ENCODE measurements around the gene NR0B2. TPM values are rescaled to one million over a fixed set of nuclear protein-coding genes. Genes with fewer than 3 reads are reported as not detected.

The NR0B2 gene
- not detected in 2 replicates for total RNA-seq

GRCh38 chr1:26913754-26914619, at the start of gene NR0B2:
TSS of gene NR0B2 (minus strand) at chr1:26913975. CDS start at chr1:26913940, 35 bp downstream.
- Mint-ChIP-seq H3K27me3 (no peaks in the 10 kb centered on the region), H3K4me3 (no peak within 1 kb of the TSS), H3K4me1 (no peaks in the 10 kb centered on the region), H3K9me3 (no peaks in the 10 kb centered on the region), H3K36me3 (ENCODE audit: low read depth) (no peaks in the 10 kb centered on the region), H3K27ac (no peak within 1 kb of the TSS)
- TF ChIP-seq CTCF (IDR thresholded peaks at IDR 0.05): no peak
- CTCF ChIA-PET: no interaction called here
- POLR2A ChIA-PET: no interaction called here
- intact Hi-C loops (cut with micrococcal nuclease): no loop called here
- DNase-seq (no peak), ATAC-seq (ENCODE audit: low read depth) (no peak)

GRCh38 chr1:26961826-26962225, 48.1 kb upstream of the NR0B2 start:
- CTCF ChIA-PET: no interaction called here
- Mint-ChIP-seq H3K4me3 (no peak overlapping the region), H3K27me3 (peaks cover 18% of the 10 kb centered on the region), H3K4me1 (peaks cover 14% of the 10 kb centered on the region), H3K9me3 (no peaks in the 10 kb centered on the region), H3K36me3 (ENCODE audit: low read depth) (no peaks in the 10 kb centered on the region), H3K27ac (no peak overlapping the region)
- intact Hi-C loops (cut with micrococcal nuclease): no loop called here
- TF ChIP-seq CTCF (IDR thresholded peaks at IDR 0.05): no peak
- DNase-seq (no peak), ATAC-seq (ENCODE audit: low read depth) (no peak)
- POLR2A ChIA-PET: interaction anchor here (1.0 kb wide), 1 partner anchor 38 kb away, joined by 3 read pairs; no protein-coding TSS in a partner anchor

GRCh38 chr1:26960625-26960966, 46.8 kb upstream of the NR0B2 start:
- ChIA-PET POLR2A (no interaction called here), CTCF (no interaction called here)
- DNase-seq: no peak
- Mint-ChIP-seq H3K27ac (peak overlapping the region; percentile 53), H3K36me3 (ENCODE audit: low read depth) (no peaks in the 10 kb centered on the region), H3K4me3 (peak overlapping the region; percentile 79), H3K27me3 (peaks cover 15% of the 10 kb centered on the region), H3K9me3 (no peaks in the 10 kb centered on the region), H3K4me1 (peaks cover 14% of the 10 kb centered on the region)
- no peak for ATAC-seq (ENCODE audit: low read depth)
- TF ChIP-seq CTCF (IDR thresholded peaks at IDR 0.05): no peak
- intact Hi-C loops (cut with micrococcal nuclease): loop anchor here (1.0 kb wide), 1 partner anchor 39 kb away; the partner anchor contains the start of gene NUDC

- H3K4me1 Mint-ChIP-seq: peaks cover 14% of the 10 kb centered on the region
- no peak for TF ChIP-seq CTCF (IDR thresholded peaks at IDR 0.05)
- H3K27ac Mint-ChIP-seq: peak within 1 kb of the TSS; percentile 53
- H3K36me3 Mint-ChIP-seq (ENCODE audit: low read depth): no peaks in the 10 kb centered on the region
- H3K9me3 Mint-ChIP-seq: no peaks in the 10 kb centered on the region
- intact Hi-C loops (cut with micrococcal nuclease): loop anchor here (1.0 kb wide), 1 partner anchor 39 kb away; the partner anchor contains the start of gene NUDC
- H3K4me3 Mint-ChIP-seq: peak within 1 kb of the TSS; percentile 79
- DNase-seq: peak; percentile 54
- H3K27me3 Mint-ChIP-seq: peaks cover 15% of the 10 kb centered on the region
- peak; percentile 93 for ATAC-seq (ENCODE audit: low read depth)
- CTCF ChIA-PET: no interaction called here
- POLR2A ChIA-PET: interaction anchor here (0.6 kb wide), 1 partner anchor 737 kb away, joined by 7 read pairs; no protein-coding TSS in a partner anchor
Measured at GRCh38 chr1:26959722-26960624, 46.2 kb upstream of the NR0B2 start, which contains the start of gene KDF1. TSS of gene KDF1 (minus strand) at chr1:26960468. CDS start at chr1:26952380, 8,088 bp downstream.

Data from activated B cell treated with CpG ODN at 0.5 μM for 24 hours (primary cell).